Measurements from ENCODE around the gene CFAP107.
"Not testable (repeated sequence)": the region's sequence is repeated elsewhere in the genome, so short reads cannot be mapped to it uniquely, and the experiment has no call there.

Gene CFAP107

GRCh38 chr1:12745992-12746323 is at the start of gene CFAP107:
Gene CFAP107, plus strand, starts transcription at chr1:12746200. Its CDS starts 231 bp downstream, at chr1:12746431.
- no peak for DNase-seq (ENCODE audit: low spot score)

GRCh38 chr1:12696658-12697057 is 49.3 kb upstream of the CFAP107 start:
- DNase-seq (ENCODE audit: low spot score): no peak

- no peak for DNase-seq (ENCODE audit: low spot score)
Measured at GRCh38 chr1:12697397-12697796, 48.6 kb upstream of the CFAP107 start.

- DNase-seq (ENCODE audit: low spot score): no peak
Measured at GRCh38 chr1:12703821-12704451, 42.1 kb upstream of the CFAP107 start.

GRCh38 chr1:12706061-12706460 is 39.9 kb upstream of the CFAP107 start:
- DNase-seq (ENCODE audit: low spot score): no peak

GRCh38 chr1:12708396-12709090 is 37.5 kb upstream of the CFAP107 start:
- DNase-seq (ENCODE audit: low spot score): no peak

GRCh38 chr1:12709091-12709491 is 36.9 kb upstream of the CFAP107 start:
- no peak for DNase-seq (ENCODE audit: low spot score)

GRCh38 chr1:12709696-12710095 is 36.3 kb upstream of the CFAP107 start:
- DNase-seq (ENCODE audit: low spot score): peak; percentile 1

- no peak for DNase-seq (ENCODE audit: low spot score)
Measured at GRCh38 chr1:12711536-12711935, 34.5 kb upstream of the CFAP107 start.

GRCh38 chr1:12712076-12712475 is 33.9 kb upstream of the CFAP107 start:
- DNase-seq (ENCODE audit: low spot score): no peak

GRCh38 chr1:12712929-12713328 is 33.1 kb upstream of the CFAP107 start:
- no peak for DNase-seq (ENCODE audit: low spot score)

GRCh38 chr1:12713651-12714050 is 32.3 kb upstream of the CFAP107 start:
- not testable (repeated sequence) for DNase-seq (ENCODE audit: low spot score)

GRCh38 chr1:12714710-12715475 is 31.1 kb upstream of the CFAP107 start:
- DNase-seq (ENCODE audit: low spot score): no peak

GRCh38 chr1:12715896-12716437 is 30.0 kb upstream of the CFAP107 start, which contains the start of gene AADACL3:
Gene AADACL3, plus strand, starts transcription at chr1:12716110. Its CDS starts 67 bp downstream, at chr1:12716177.
- no peak for DNase-seq (ENCODE audit: low spot score)

GRCh38 chr1:12717301-12717838 is 28.6 kb upstream of the CFAP107 start:
- DNase-seq (ENCODE audit: low spot score): no peak

- DNase-seq (ENCODE audit: low spot score): no peak
Measured at GRCh38 chr1:12722626-12723025, 23.4 kb upstream of the CFAP107 start.

GRCh38 chr1:12728391-12728790 is 17.6 kb upstream of the CFAP107 start:
- DNase-seq (ENCODE audit: low spot score): no peak

GRCh38 chr1:12730156-12730555 is 15.8 kb upstream of the CFAP107 start:
- DNase-seq (ENCODE audit: low spot score): no peak

- not testable (repeated sequence) for DNase-seq (ENCODE audit: low spot score)
Measured at GRCh38 chr1:12731084-12731483, 14.9 kb upstream of the CFAP107 start.

- DNase-seq (ENCODE audit: low spot score): no peak
Measured at GRCh38 chr1:12734651-12735050, 11.3 kb upstream of the CFAP107 start.

- DNase-seq (ENCODE audit: low spot score): no peak
Measured at GRCh38 chr1:12738934-12739333, 7.1 kb upstream of the CFAP107 start.

- no peak for DNase-seq (ENCODE audit: low spot score)
Measured at GRCh38 chr1:12739613-12740012, 6.4 kb upstream of the CFAP107 start.

Measured in RKO (cell line).